Caco-2 (cell line): Measurements from ENCODE around the gene SDC1. TPM values are rescaled to one million over a fixed set of nuclear protein-coding genes. Genes with fewer than 3 reads are reported as not detected.

Experiments used
- BruUV-seq: library from RNA; stranded (reverse); fragments of 400-500 nt; replicated peaks from 2 replicates; lab custom pipeline; 2021; lab: Mats Ljungman, UMichigan
- CTCF ChIA-PET: fragments of 300-600 bp; sonication (Branson Sonifier 250); formaldehyde crosslinking; loops from one replicate; lab custom pipeline; 2022; ENCODE audit warnings: antibody characterized with exemption; lab: Charles Lee
- POLR2A ChIA-PET: fragments of 300-600 bp; sonication (Branson Sonifier 250); formaldehyde crosslinking; loops from one replicate; lab custom pipeline; 2022; ENCODE audit warnings: antibody characterized with exemption; lab: Charles Lee
- DNase-seq, 2 experiments: peaks; one replicate each; pipeline versions ENCODE4 v3.0.0 to v3.0.0-alpha.2; 2020 to 2022
- H3K27me3 ChIP-seq: replicated peaks from 2 replicates; pipeline ENCODE4 v1.6.0; 2011; ENCODE audit warnings: low read length; ENCODE audit not compliant: control insufficient read depth, insufficient read depth
- H3K36me3 ChIP-seq: 2 replicates; pipeline ENCODE4 v1.5.1; 2011; ENCODE audit warnings: low read length; ENCODE audit not compliant: control insufficient read depth, insufficient read depth
- H3K4me1 ChIP-seq: fragments of 250-450 bp; sonication (Bioruptor Pico); 2 replicates; pipeline ENCODE4 v1.5.1; 2020; ENCODE audit warnings: mild to moderate bottlenecking
- H3K4me3 ChIP-seq: 2 replicates; pipeline ENCODE4 v1.5.1; 2011; ENCODE audit warnings: low read depth, mild to moderate bottlenecking, control low read depth, low read length
- H3K9me3 ChIP-seq: fragments of 250-450 bp; sonication (Bioruptor Pico); 2 replicates; pipeline ENCODE4 v1.5.1; 2020; ENCODE audit warnings: mild to moderate bottlenecking, moderate library complexity
- H3K27ac Mint-ChIP-seq: one replicate; pipeline ENCODE4 v1.8.0; 2022; ENCODE audit warnings: mixed read lengths; ENCODE audit not compliant: unreplicated experiment
- H3K27me3 Mint-ChIP-seq: one replicate; pipeline ENCODE4 v1.8.0; 2022; ENCODE audit warnings: mixed read lengths; ENCODE audit not compliant: insufficient read depth, unreplicated experiment
- H3K36me3 Mint-ChIP-seq: one replicate; pipeline ENCODE4 v1.8.0; 2022; ENCODE audit warnings: mild to moderate bottlenecking, mixed read lengths; ENCODE audit not compliant: insufficient read depth, unreplicated experiment
- H3K4me1 Mint-ChIP-seq: one replicate; pipeline ENCODE4 v1.8.0; 2022; ENCODE audit warnings: low read depth, mixed read lengths; ENCODE audit not compliant: unreplicated experiment
- H3K4me3 Mint-ChIP-seq: one replicate; pipeline ENCODE4 v1.8.0; 2022; ENCODE audit warnings: mild to moderate bottlenecking, moderate library complexity, mixed read lengths; ENCODE audit not compliant: unreplicated experiment
- H3K9me3 Mint-ChIP-seq: one replicate; pipeline ENCODE4 v1.8.0; 2022; ENCODE audit warnings: mixed read lengths; ENCODE audit not compliant: unreplicated experiment
- CTCF ChIP-seq, 2 experiments: fragments of 200-600 bp in 1 of 2; IDR thresholded peaks; 1 replicate in 1 of 2; 2 replicates in 1 of 2; pipeline versions ENCODE4 v1.5.1 to v1.8.0; 2011 to 2022; ENCODE audit warnings: antibody characterized with exemption in 1 of 2, control low read depth in 1 of 2, inconsistent platforms in 1 of 2, low read depth in 1 of 2, low read length in 1 of 2, mild to moderate bottlenecking in 1 of 2, moderate library complexity in 1 of 2; ENCODE audit not compliant: insufficient read depth in 1 of 2, severe bottlenecking in 1 of 2, unreplicated experiment in 1 of 2
- intact Hi-C: fragments of 100-400 bp; cut with micrococcal nuclease; formaldehyde crosslinking; loops from one replicate; pipeline ENCODE4 v1.10.0; 2022; ENCODE audit not compliant: unreplicated experiment
- total RNA-seq: library from RNA; stranded (reverse); gene quantifications from 2 replicates; pipeline ENCODE4 v1.2.3, GENCODE V29; 2022

Gene SDC1
- total RNA-seq, 1 experiment from 2014 or later = 24.3 TPM

GRCh38 chr2:20156076-20156759 is 68.7 kb downstream of the SDC1 start:
- Mint-ChIP-seq H3K4me3 (no peak overlapping the region), H3K36me3 (no peaks in the 10 kb centered on the region), H3K4me1 (peaks cover 10% of the 10 kb centered on the region), H3K27me3 (no peaks in the 10 kb centered on the region), H3K9me3 (no peaks in the 10 kb centered on the region), H3K27ac (no peak overlapping the region)
- TF ChIP-seq CTCF (IDR thresholded peaks at IDR 0.05; ENCODE audit: insufficient read depth in 1 of 2, low read depth in 1 of 2, low read length in 1 of 2, severe bottlenecking in 1 of 2, unreplicated experiment in 1 of 2) = no peak
- H3K27me3 ChIP-seq = no peaks in the 10 kb centered on the region
- intact Hi-C loops = no loop called here
- no peak overlapping the region for H3K4me3 ChIP-seq
- ChIA-PET POLR2A (no interaction called here), CTCF (no interaction called here)
- H3K4me1 ChIP-seq = peaks cover 16% of the 10 kb centered on the region
- no peaks in the 10 kb centered on the region for H3K36me3 ChIP-seq
- H3K9me3 ChIP-seq = no peaks in the 10 kb centered on the region
- no TSS peak for BruUV-seq
- no peak for DNase-seq

- Mint-ChIP-seq H3K4me1 (peaks cover 10% of the 10 kb centered on the region), H3K9me3 (no peaks in the 10 kb centered on the region), H3K27ac (peak overlapping the region; percentile 58), H3K27me3 (no peaks in the 10 kb centered on the region), H3K4me3 (no peak overlapping the region), H3K36me3 (no peaks in the 10 kb centered on the region)
- Histone ChIP-seq H3K9me3 (no peaks in the 10 kb centered on the region), H3K36me3 (no peaks in the 10 kb centered on the region), H3K4me3 (no peak overlapping the region), H3K27me3 (no peaks in the 10 kb centered on the region), H3K4me1 (peaks cover 16% of the 10 kb centered on the region)
- intact Hi-C loops = no loop called here
- no peak for TF ChIP-seq CTCF (IDR thresholded peaks at IDR 0.05; ENCODE audit: insufficient read depth in 1 of 2, low read depth in 1 of 2, low read length in 1 of 2, severe bottlenecking in 1 of 2, unreplicated experiment in 1 of 2)
- ChIA-PET CTCF (no interaction called here), POLR2A (no interaction called here)
- DNase-seq = no peak
- BruUV-seq = no TSS peak
These were observed 71.6 kb downstream of the SDC1 start for GRCh38 chr2:20153131-20153851.

GRCh38 chr2:20150806-20151571 is 73.9 kb downstream of the SDC1 start:
- Histone ChIP-seq H3K9me3 (no peaks in the 10 kb centered on the region), H3K36me3 (no peaks in the 10 kb centered on the region), H3K27me3 (no peaks in the 10 kb centered on the region), H3K4me1 (peaks cover 5% of the 10 kb centered on the region; the same call in 1 of the 2 replicates), H3K4me3 (no peak overlapping the region)
- no peak for TF ChIP-seq CTCF (IDR thresholded peaks at IDR 0.05; ENCODE audit: insufficient read depth in 1 of 2, low read depth in 1 of 2, low read length in 1 of 2, severe bottlenecking in 1 of 2, unreplicated experiment in 1 of 2)
- no TSS peak for BruUV-seq
- POLR2A ChIA-PET = no interaction called here
- H3K36me3 Mint-ChIP-seq = no peaks in the 10 kb centered on the region
- no peaks in the 10 kb centered on the region for H3K27me3 Mint-ChIP-seq
- CTCF ChIA-PET = no interaction called here
- H3K4me3 Mint-ChIP-seq = no peak overlapping the region
- H3K9me3 Mint-ChIP-seq = no peaks in the 10 kb centered on the region
- no peak overlapping the region for H3K27ac Mint-ChIP-seq
- DNase-seq = no peak
- H3K4me1 Mint-ChIP-seq = peaks cover 10% of the 10 kb centered on the region
- intact Hi-C loops = no loop called here
